HL-60 (cell line): ENCODE results near the gene KIF5A.
A peak's percentile ranks its signal among the peaks of the same experiment; 100 is the strongest.

ENCODE experiments used
- POLR2AphosphoS5 ChIP-seq: IDR thresholded peaks from 2 replicates; pipeline ENCODE4 v1.6.1; 2012; ENCODE audit warnings: low read depth
- TF ChIP-seq, protein P1 (sequence below): IDR thresholded peaks from one replicate; pipeline ENCODE4 v1.5.1; 2011; ENCODE audit warnings: low read length, control low read depth, inconsistent platforms; ENCODE audit not compliant: insufficient read depth

DNA sequence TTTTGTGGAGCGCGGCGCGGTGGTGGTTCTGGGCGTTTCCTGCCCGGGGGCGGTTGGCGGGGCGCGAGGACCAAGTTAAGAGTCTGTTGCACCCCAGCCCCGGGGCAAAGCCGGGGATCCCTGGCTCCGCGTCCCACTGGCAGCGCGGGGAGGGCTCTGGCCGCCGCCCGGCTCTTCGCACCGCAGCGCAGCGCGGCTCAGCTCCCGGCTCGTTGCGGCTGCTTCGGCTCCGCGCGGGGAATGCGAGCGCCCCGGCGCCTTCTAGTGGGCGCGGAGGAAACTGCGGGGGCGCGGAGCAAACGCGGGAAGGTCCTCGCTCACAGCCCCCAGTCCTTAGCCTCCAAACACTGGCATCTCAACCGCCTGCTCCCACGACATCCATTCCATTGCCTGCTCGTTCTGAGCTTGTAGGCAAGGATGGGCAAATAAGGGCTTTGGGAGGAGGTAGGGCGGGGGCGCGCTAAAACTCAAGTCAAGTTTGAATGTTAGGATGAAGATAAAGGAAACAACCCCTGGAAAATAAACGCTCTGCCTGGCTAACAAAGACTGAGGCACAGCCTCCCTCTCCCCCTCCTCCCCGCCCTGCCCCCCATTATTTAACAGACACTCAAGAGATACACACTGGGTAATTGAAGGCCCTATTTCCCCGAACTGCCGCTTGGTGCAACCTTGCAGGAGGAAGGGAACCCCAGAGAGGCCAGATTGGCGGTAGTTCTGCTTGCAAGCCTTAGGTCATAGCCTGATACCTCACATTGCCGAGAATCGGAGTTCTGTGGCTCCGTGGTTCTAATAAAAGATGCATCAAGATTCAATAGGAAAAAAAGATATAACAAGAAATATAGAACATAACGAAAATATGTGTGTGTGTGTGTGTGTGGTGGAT lies 83.4 kb downstream of the KIF5A start, which contains the start of gene B4GALNT1:
- TF ChIP-seq, protein P1, sequence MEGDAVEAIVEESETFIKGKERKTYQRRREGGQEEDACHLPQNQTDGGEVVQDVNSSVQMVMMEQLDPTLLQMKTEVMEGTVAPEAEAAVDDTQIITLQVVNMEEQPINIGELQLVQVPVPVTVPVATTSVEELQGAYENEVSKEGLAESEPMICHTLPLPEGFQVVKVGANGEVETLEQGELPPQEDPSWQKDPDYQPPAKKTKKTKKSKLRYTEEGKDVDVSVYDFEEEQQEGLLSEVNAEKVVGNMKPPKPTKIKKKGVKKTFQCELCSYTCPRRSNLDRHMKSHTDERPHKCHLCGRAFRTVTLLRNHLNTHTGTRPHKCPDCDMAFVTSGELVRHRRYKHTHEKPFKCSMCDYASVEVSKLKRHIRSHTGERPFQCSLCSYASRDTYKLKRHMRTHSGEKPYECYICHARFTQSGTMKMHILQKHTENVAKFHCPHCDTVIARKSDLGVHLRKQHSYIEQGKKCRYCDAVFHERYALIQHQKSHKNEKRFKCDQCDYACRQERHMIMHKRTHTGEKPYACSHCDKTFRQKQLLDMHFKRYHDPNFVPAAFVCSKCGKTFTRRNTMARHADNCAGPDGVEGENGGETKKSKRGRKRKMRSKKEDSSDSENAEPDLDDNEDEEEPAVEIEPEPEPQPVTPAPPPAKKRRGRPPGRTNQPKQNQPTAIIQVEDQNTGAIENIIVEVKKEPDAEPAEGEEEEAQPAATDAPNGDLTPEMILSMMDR, result peak; percentile 76
- TF ChIP-seq POLR2AphosphoS5, result no peak
